Upper lobe of right lung (tissue), 1 donor: ENCODE results near the gene TBCB. TPM values are rescaled to one million over a fixed set of nuclear protein-coding genes. Genes with fewer than 3 reads are reported as not detected.

ENCODE experiments used
- ATAC-seq: fragments of 200-7000 bp; cut with Tn5 transposase; one replicate; pipeline ENCODE4 v1.9.1; 2020; ENCODE audit warnings: mild to moderate bottlenecking, moderate library complexity
- DNase-seq: peaks from one replicate; pipeline ENCODE4 v3.0.0-alpha.2; 2020
- H3K27ac ChIP-seq: fragments of 200-600 bp; one replicate; pipeline ENCODE4 v1.8.0; 2022
- H3K27me3 ChIP-seq: fragments of 200-600 bp; one replicate; pipeline ENCODE4 v1.8.0; 2022; ENCODE audit warnings: mild to moderate bottlenecking
- H3K36me3 ChIP-seq: fragments of 200-600 bp; one replicate; pipeline ENCODE4 v1.8.0; 2022
- H3K4me1 ChIP-seq: fragments of 200-600 bp; one replicate; pipeline ENCODE4 v1.8.0; 2022
- H3K4me3 ChIP-seq: fragments of 200-600 bp; one replicate; pipeline ENCODE4 v1.8.0; 2022; ENCODE audit warnings: mild to moderate bottlenecking
- H3K9me3 ChIP-seq: fragments of 200-600 bp; one replicate; pipeline ENCODE4 v1.8.0; 2022
- CTCF ChIP-seq: fragments of 200-600 bp; IDR thresholded peaks from one replicate; pipeline ENCODE4 v1.8.0; 2022; ENCODE audit warnings: antibody characterized with exemption
- intact Hi-C: fragments of 100-400 bp; cut with DNase I; formaldehyde crosslinking; loops from one replicate; pipeline ENCODE4 v1.11.0; 2022
- total RNA-seq: library from RNA; stranded (reverse); fragmentation: NEBNext Ultra II Directional; extraction: Animal tissue kit (Norgen Biotek cat#: 25700); gene quantifications from one replicate; pipeline ENCODE4 v1.2.1, GENCODE V29; 2021
- donor health status: DM: no; HTN: yes; CAD: no; lungs with severe emphysema.

Gene TBCB
- total RNA-seq, 1 donor from 2014 or later = 82.2 TPM

GRCh38 chr19:36144624-36145023 is 29.4 kb downstream of the TBCB start:
- DNase-seq (no peak), ATAC-seq (no peak)
- Histone ChIP-seq H3K9me3 (no peaks in the 10 kb centered on the region), H3K4me3 (no peak overlapping the region), H3K27ac (no peak overlapping the region), H3K27me3 (no peaks in the 10 kb centered on the region), H3K36me3 (peaks cover 78% of the 10 kb centered on the region), H3K4me1 (peaks cover 10% of the 10 kb centered on the region)
- no peak for TF ChIP-seq CTCF
- intact Hi-C loops = no loop called here

GRCh38 chr19:36149673-36150406 is 34.6 kb downstream of the TBCB start:
- Histone ChIP-seq H3K9me3 (no peaks in the 10 kb centered on the region), H3K4me3 (no peak overlapping the region), H3K27me3 (no peaks in the 10 kb centered on the region), H3K4me1 (peaks cover 7% of the 10 kb centered on the region), H3K27ac (no peak overlapping the region), H3K36me3 (peaks cover 62% of the 10 kb centered on the region)
- intact Hi-C loops = no loop called here
- TF ChIP-seq CTCF = no peak
- no peak for DNase-seq
- ATAC-seq = no peak

GRCh38 chr19:36150586-36150985 is 35.3 kb downstream of the TBCB start:
- Histone ChIP-seq H3K4me3 (no peak overlapping the region), H3K27ac (peak overlapping the region; percentile 95), H3K9me3 (no peaks in the 10 kb centered on the region), H3K27me3 (no peaks in the 10 kb centered on the region), H3K4me1 (peaks cover 7% of the 10 kb centered on the region), H3K36me3 (peaks cover 54% of the 10 kb centered on the region)
- intact Hi-C loops = no loop called here
- DNase-seq = no peak
- TF ChIP-seq CTCF = no peak
- ATAC-seq = no peak

GRCh38 chr19:36151144-36152018 is 36.1 kb downstream of the TBCB start:
- Histone ChIP-seq H3K4me1 (peaks cover 7% of the 10 kb centered on the region), H3K27me3 (no peaks in the 10 kb centered on the region), H3K27ac (peak overlapping the region; percentile 95), H3K4me3 (peak overlapping the region; percentile 58), H3K9me3 (no peaks in the 10 kb centered on the region), H3K36me3 (peaks cover 46% of the 10 kb centered on the region)
- intact Hi-C loops = no loop called here
- DNase-seq (no peak), ATAC-seq (peak; percentile 55)
- TF ChIP-seq CTCF = no peak

- ATAC-seq = no peak
- no peak for TF ChIP-seq CTCF
- no peaks in the 10 kb centered on the region for H3K27me3 ChIP-seq
- DNase-seq = no peak
- H3K36me3 ChIP-seq = peaks cover 40% of the 10 kb centered on the region
- H3K9me3 ChIP-seq = no peaks in the 10 kb centered on the region
- intact Hi-C loops = no loop called here
- peaks cover 7% of the 10 kb centered on the region for H3K4me1 ChIP-seq
- H3K4me3 ChIP-seq = peak overlapping the region; percentile 58
- peak overlapping the region; percentile 95 for H3K27ac ChIP-seq
Observed at GRCh38 chr19:36152019-36152351, 36.7 kb downstream of the TBCB start.
